DND-41 (cell line): ENCODE measurements around the gene SGCE.

Experiments used
- ATAC-seq: fragments of 200-7000 bp; cut with Tn5 transposase; 3 replicates; pipeline ENCODE4 v1.9.1; 2021; ENCODE audit warnings: low read depth; ENCODE audit not compliant: insufficient read depth
- DNase-seq: peaks from one replicate; pipeline ENCODE4 v3.0.0-alpha.2; 2020
- H2AFZ ChIP-seq: 2 replicates; pipeline ENCODE4 v1.6.0; 2012; ENCODE audit warnings: low read depth, low read length
- H3K27ac ChIP-seq: 2 replicates; pipeline ENCODE4 v1.5.1; 2012; ENCODE audit warnings: low read length, inconsistent platforms
- H3K27me3 ChIP-seq: fragments of 200-600 bp; sonication (generic); 2 replicates; pipeline ENCODE4 v1.6.0; 2012; ENCODE audit warnings: low read length, mild to moderate bottlenecking, inconsistent platforms; ENCODE audit not compliant: insufficient read depth, poor library complexity
- H3K36me3 ChIP-seq: 2 replicates; pipeline ENCODE4 v1.5.1; 2012; ENCODE audit warnings: low read length, inconsistent platforms; ENCODE audit not compliant: insufficient read depth
- H3K4me1 ChIP-seq: 2 replicates; pipeline ENCODE4 v1.5.1; 2012; ENCODE audit warnings: mild to moderate bottlenecking, low read length; ENCODE audit not compliant: insufficient read depth
- H3K4me2 ChIP-seq: 2 replicates; pipeline ENCODE4 v1.6.0; 2012; ENCODE audit warnings: mild to moderate bottlenecking, moderate library complexity, low read length, inconsistent platforms; ENCODE audit not compliant: insufficient read depth
- H3K4me3 ChIP-seq, 2 experiments: fragments of 200-600 bp in 1 of 2; shearing (Covaris generic) in 1 of 2; 2 replicates each; pipeline ENCODE4 v1.5.1; 2012 to 2016; ENCODE audit warnings: inconsistent platforms in 2 of 2, low read length in 2 of 2, mild to moderate bottlenecking in 2 of 2, low read depth in 1 of 2, moderate library complexity in 1 of 2
- H3K79me2 ChIP-seq: 2 replicates; pipeline ENCODE4 v1.6.0; 2012; ENCODE audit warnings: low read length, inconsistent platforms; ENCODE audit not compliant: insufficient read depth
- H3K9ac ChIP-seq: 2 replicates; pipeline ENCODE4 v1.6.0; 2012; ENCODE audit warnings: low read depth, mild to moderate bottlenecking, inconsistent platforms, low read length, moderate library complexity
- H3K9me3 ChIP-seq: 2 replicates; pipeline ENCODE4 v1.5.1; 2012; ENCODE audit warnings: low read length, moderate library complexity, mild to moderate bottlenecking, inconsistent platforms; ENCODE audit not compliant: insufficient read depth, severe bottlenecking
- H4K20me1 ChIP-seq: 2 replicates; pipeline ENCODE4 v1.6.0; 2012; ENCODE audit warnings: low read length; ENCODE audit not compliant: insufficient read depth
- EZH2 ChIP-seq: IDR thresholded peaks from 3 replicates; pipeline ENCODE4 v1.6.1; 2012; ENCODE audit warnings: borderline replicate concordance, low read depth, mild to moderate bottlenecking, moderate library complexity, low read length, inconsistent platforms; ENCODE audit not compliant: severe bottlenecking
- TF ChIP-seq, protein P1 (sequence below): IDR thresholded peaks from 2 replicates; pipeline ENCODE4 v1.5.1; 2012; ENCODE audit warnings: borderline replicate concordance, low read length, moderate library complexity, mild to moderate bottlenecking; ENCODE audit not compliant: poor library complexity, severe bottlenecking; ENCODE audit errors: extremely low read depth

SGCE gene

DNA sequence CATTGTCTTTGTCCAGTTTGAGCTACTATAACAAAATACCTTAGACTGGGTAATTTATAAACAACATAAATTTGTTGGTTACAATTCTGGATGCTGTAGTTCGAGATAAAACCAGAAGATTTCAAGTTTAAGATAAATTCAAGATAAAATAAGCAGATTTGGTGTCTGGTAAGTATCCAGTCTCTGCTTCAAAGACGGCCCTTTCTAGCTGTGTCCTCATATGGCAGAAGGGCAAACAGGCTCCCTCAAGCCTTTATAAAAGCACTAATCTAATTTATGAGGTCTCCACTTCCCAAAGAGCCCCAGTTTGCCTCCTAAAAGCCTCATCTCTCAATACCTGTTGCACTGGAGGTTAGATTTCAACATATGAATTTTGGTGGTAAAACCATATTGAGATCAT lies 31.1 kb upstream of the SGCE start:
- Histone ChIP-seq H3K9me3 (no peaks in the 10 kb centered on the region), H3K4me3 (no peak overlapping the region), H3K36me3 (no peaks in the 10 kb centered on the region), H3K79me2 (no peaks in the 10 kb centered on the region), H3K4me2 (no peak overlapping the region), H4K20me1 (no peaks in the 10 kb centered on the region), H3K27ac (no peak overlapping the region), H2AFZ (no peak overlapping the region), H3K9ac (no peak overlapping the region), H3K27me3 (peaks cover 2% of the 10 kb centered on the region), H3K4me1 (no peaks in the 10 kb centered on the region)
- DNase-seq (no peak), ATAC-seq (no peak)
- TF ChIP-seq, protein P1, sequence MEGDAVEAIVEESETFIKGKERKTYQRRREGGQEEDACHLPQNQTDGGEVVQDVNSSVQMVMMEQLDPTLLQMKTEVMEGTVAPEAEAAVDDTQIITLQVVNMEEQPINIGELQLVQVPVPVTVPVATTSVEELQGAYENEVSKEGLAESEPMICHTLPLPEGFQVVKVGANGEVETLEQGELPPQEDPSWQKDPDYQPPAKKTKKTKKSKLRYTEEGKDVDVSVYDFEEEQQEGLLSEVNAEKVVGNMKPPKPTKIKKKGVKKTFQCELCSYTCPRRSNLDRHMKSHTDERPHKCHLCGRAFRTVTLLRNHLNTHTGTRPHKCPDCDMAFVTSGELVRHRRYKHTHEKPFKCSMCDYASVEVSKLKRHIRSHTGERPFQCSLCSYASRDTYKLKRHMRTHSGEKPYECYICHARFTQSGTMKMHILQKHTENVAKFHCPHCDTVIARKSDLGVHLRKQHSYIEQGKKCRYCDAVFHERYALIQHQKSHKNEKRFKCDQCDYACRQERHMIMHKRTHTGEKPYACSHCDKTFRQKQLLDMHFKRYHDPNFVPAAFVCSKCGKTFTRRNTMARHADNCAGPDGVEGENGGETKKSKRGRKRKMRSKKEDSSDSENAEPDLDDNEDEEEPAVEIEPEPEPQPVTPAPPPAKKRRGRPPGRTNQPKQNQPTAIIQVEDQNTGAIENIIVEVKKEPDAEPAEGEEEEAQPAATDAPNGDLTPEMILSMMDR: no peak
- TF ChIP-seq EZH2: no peak

DNA sequence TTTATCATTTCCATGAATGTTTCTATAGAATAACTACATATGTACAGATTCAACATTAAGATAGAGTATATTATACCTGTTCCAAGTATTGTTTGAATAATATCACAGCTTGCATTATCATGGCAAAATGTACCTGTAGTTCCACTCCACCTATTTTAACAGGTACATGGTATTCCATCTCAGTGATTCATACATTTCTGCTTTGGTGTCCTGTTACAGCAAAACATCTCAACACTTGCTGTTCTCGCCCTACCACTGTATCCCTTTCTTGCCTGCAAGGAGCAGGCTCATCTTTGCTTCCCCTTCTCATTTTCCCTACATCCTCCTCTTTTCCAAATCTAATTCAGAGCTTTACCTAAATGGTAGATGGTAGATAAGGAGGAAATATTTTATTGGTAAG lies 27.1 kb upstream of the SGCE start:
- Histone ChIP-seq H3K4me1 (no peaks in the 10 kb centered on the region), H3K79me2 (no peaks in the 10 kb centered on the region), H2AFZ (no peak overlapping the region), H4K20me1 (no peaks in the 10 kb centered on the region), H3K27ac (no peak overlapping the region), H3K27me3 (peaks cover 2% of the 10 kb centered on the region), H3K9ac (no peak overlapping the region), H3K36me3 (no peaks in the 10 kb centered on the region), H3K4me3 (no peak overlapping the region), H3K4me2 (no peak overlapping the region), H3K9me3 (no peaks in the 10 kb centered on the region)
- TF ChIP-seq, protein P1: no peak
- TF ChIP-seq EZH2: no peak
- ATAC-seq (no peak), DNase-seq (no peak)

DNA sequence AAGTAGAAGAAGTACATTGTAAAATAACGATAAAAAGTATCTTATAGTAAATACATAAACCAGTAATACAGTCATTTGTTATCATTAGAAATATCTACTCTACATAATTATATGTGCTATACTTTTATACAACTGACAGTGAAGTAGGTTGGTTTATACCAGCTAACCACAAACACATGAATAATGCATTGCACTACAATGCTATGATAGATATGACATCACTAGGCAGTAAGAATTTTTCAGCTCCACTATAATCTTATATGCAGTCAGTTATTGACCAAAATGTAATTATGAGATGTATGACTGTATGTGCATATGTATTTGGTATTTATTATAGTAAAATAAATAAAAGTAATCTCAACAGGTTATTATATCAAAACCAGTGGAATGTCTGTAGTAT lies 23.4 kb upstream of the SGCE start:
- TF ChIP-seq EZH2: no peak
- TF ChIP-seq, protein P1: no peak
- H3K36me3 ChIP-seq: no peaks in the 10 kb centered on the region
- H3K4me3 ChIP-seq: no peak overlapping the region
- no peak overlapping the region for H3K27ac ChIP-seq
- H2AFZ ChIP-seq: no peak overlapping the region
- H4K20me1 ChIP-seq: no peaks in the 10 kb centered on the region
- H3K9me3 ChIP-seq: no peaks in the 10 kb centered on the region
- H3K4me2 ChIP-seq: no peak overlapping the region
- H3K4me1 ChIP-seq: no peaks in the 10 kb centered on the region
- no peaks in the 10 kb centered on the region for H3K79me2 ChIP-seq
- ATAC-seq (no peak), DNase-seq (no peak)
- H3K27me3 ChIP-seq: peaks cover 2% of the 10 kb centered on the region
- no peak overlapping the region for H3K9ac ChIP-seq

DNA sequence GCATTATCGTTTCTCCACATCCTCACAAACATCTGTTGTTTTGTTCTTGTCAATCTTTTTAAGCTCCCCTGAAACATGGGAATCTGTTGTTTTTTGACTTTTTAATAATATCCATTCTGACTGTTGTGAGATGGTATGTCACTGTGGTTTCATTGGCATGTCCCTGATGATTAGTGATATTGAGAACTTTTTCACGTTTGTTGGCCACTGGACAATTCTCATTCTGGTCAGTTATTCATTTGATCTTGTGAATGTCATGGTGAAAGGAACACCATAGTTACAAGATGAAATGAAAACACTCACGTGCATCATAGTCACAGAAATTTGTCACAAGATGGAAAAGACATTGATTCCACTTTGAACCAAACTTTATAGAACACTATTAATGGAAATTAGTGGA lies 20.5 kb upstream of the SGCE start:
- H4K20me1 ChIP-seq: no peaks in the 10 kb centered on the region
- no peaks in the 10 kb centered on the region for H3K27me3 ChIP-seq
- no peaks in the 10 kb centered on the region for H3K79me2 ChIP-seq
- H3K27ac ChIP-seq: no peak overlapping the region
- H2AFZ ChIP-seq: no peak overlapping the region
- no peaks in the 10 kb centered on the region for H3K36me3 ChIP-seq
- no peak overlapping the region for H3K4me3 ChIP-seq
- H3K4me2 ChIP-seq: no peak overlapping the region
- no peaks in the 10 kb centered on the region for H3K4me1 ChIP-seq
- H3K9ac ChIP-seq: no peak overlapping the region
- no peak for ATAC-seq
- TF ChIP-seq EZH2: no peak
- TF ChIP-seq, protein P1: no peak
- H3K9me3 ChIP-seq: no peaks in the 10 kb centered on the region
- DNase-seq: no peak
